ENCODE data around the gene SIMC1. TPM values are rescaled to one million over a fixed set of nuclear protein-coding genes. Genes with fewer than 3 reads are reported as not detected.

Gene SIMC1
- total RNA-seq, 1 experiment from 2014 or later = 17.9 TPM

DNA sequence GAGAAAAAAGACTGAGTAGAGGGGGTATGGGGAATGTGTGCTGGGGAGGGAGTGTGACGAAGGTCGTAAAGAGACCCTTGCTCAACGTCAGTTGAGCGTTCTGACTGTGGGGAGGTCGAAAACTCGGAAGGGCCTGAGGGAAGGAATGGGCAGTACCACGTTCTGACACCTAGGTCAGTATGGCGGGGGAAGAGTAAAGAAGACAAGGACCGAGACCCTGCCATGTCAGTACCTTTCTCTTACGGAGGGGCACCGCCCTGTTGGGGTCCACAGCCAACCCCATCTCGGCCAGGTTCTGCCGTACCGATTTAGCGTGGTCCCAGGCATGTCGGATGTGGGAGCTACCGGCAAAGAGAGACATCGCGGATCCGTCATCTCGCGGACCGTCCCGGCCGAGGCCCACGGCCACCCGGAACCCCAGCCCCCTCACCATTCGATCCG, 149.8 kb downstream of the SIMC1 start (continued):
- TF ChIP-seq, protein P1, sequence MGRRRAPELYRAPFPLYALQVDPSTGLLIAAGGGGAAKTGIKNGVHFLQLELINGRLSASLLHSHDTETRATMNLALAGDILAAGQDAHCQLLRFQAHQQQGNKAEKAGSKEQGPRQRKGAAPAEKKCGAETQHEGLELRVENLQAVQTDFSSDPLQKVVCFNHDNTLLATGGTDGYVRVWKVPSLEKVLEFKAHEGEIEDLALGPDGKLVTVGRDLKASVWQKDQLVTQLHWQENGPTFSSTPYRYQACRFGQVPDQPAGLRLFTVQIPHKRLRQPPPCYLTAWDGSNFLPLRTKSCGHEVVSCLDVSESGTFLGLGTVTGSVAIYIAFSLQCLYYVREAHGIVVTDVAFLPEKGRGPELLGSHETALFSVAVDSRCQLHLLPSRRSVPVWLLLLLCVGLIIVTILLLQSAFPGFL (CRISPR knock-in tag; IDR thresholded peaks at IDR 0.05; ENCODE audit: borderline replicate concordance) = 0 out of 2 replicates have a peak, but pooled peaks have one; percentile 43
- TF ChIP-seq PRDM15 (CRISPR knock-in tag; IDR thresholded peaks at IDR 0.05) (peak; percentile 91), FOXP4 (CRISPR knock-in tag; IDR thresholded peaks at IDR 0.05) (no peak)

DNA sequence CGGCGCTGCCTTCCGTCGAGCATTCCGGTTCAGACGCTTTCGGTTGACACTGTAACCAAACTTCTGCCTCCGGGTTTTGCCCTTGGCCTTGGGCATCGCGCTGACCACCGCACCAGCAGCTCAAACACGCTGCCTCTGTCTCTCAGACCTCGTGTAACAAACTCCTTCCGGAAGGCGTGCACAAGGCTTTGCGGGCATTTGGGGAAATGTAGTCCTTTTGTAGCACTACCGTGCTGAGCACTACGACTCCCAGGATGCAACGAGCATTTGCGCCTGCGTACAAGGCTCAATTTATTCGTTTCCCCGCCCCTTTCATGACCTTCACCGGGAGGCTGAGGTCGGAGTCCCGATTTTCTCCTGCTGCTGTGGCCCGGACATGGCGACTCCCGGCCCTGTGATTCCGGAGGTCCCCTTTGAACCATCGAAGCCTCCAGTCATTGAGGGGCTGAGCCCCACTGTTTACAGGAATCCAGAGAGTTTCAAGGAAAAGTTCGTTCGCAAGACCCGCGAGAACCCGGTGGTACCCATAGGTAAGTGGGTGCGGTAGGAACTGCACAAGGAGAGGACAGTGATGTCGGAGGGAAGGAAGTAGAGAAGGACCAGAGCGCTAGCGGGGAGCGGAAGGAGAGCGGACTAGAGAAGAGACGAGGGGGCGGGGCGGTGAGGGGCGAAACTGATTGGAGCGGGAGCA, 150.4 kb downstream of the SIMC1 start, which contains the start of the genes HIGD2A and NOP16:
HIGD2A (plus strand) TSS at position 308 of the 691 bp plus-strand sequence; CDS start at position 377, 69 bp downstream.
NOP16 (minus strand) TSS at position 155 of the 691 bp plus-strand sequence; CDS start at position 96, 59 bp downstream.
- ATAC-seq (peak; percentile 92), DNase-seq (ENCODE audit: low spot score) (peak; percentile 99)
- Mint-ChIP-seq H3K27ac (peak within 1 kb of the TSS; percentile 100), H3K36me3 (peaks cover 30% of the 10 kb centered on the region), H3K4me1 (peaks cover 19% of the 10 kb centered on the region), H3K9me3 (no peaks in the 10 kb centered on the region), H3K4me3 (peak within 1 kb of the TSS; percentile 99), H3K27me3 (ENCODE audit: low read depth) (no peaks in the 10 kb centered on the region; the same call in 1 of the 2 replicates)
- ChIA-PET POLR2A (interaction anchor here (0.8 to 2.0 kb wide), 2 partner anchors 148 to 154 kb away, joined by 3 to 5 read pairs; partner anchors contain the start of gene RNF44), CTCF (interaction anchor here (1.0 to 2.6 kb wide), 5 partner anchors 16 to 659 kb away, joined by 3 to 12 read pairs (median 8); partner anchors contain the start of genes CLTB, FAF2 and RNF44)
- TF ChIP-seq USF1 (CRISPR knock-in tag; IDR thresholded peaks at IDR 0.05) (0 out of 2 replicates have a peak, but pooled peaks have one; percentile 59), FOXP4 (CRISPR knock-in tag; IDR thresholded peaks at IDR 0.05) (peak; percentile 60; the same call in 1 of the 2 replicates), SP1 (CRISPR knock-in tag; conservative IDR thresholded peaks at IDR 0.05) (peak; percentile 85), E2F1 (CRISPR knock-in tag; IDR thresholded peaks at IDR 0.05) (no peak), CREB1 (CRISPR knock-in tag; IDR thresholded peaks at IDR 0.05) (no peak), JUN (CRISPR knock-in tag; IDR thresholded peaks at IDR 0.05) (no peak), ZNF416 (CRISPR knock-in tag; IDR thresholded peaks at IDR 0.05) (0 out of 2 replicates have a peak, but pooled peaks have one; percentile 9), GABPB1 (CRISPR knock-in tag; IDR thresholded peaks at IDR 0.05) (peak; percentile 74), MYBL2 (CRISPR knock-in tag; IDR thresholded peaks at IDR 0.05) (peak; percentile 66), FOXK1 (CRISPR knock-in tag; IDR thresholded peaks at IDR 0.05) (peak; percentile 75), KAT7 (CRISPR knock-in tag; IDR thresholded peaks at IDR 0.05; ENCODE audit: borderline replicate concordance) (peak; percentile 92; the same call in 1 of the 2 replicates), RELA (CRISPR knock-in tag; IDR thresholded peaks at IDR 0.05; ENCODE audit: borderline replicate concordance) (0 out of 2 replicates have a peak, but pooled peaks have one; percentile 66), HMGXB4 (CRISPR knock-in tag; IDR thresholded peaks at IDR 0.05) (0 out of 2 replicates have a peak, but pooled peaks have one; percentile 6), ZNF219 (CRISPR knock-in tag; IDR thresholded peaks at IDR 0.05; ENCODE audit: borderline replicate concordance) (no peak), EMX1 (CRISPR knock-in tag; IDR thresholded peaks at IDR 0.05) (0 out of 2 replicates have a peak, but pooled peaks have one; percentile 19), NFE2L1 (CRISPR knock-in tag; IDR thresholded peaks at IDR 0.05) (peak; percentile 63; the same call in 1 of the 2 replicates)
- TF ChIP-seq, protein P2, sequence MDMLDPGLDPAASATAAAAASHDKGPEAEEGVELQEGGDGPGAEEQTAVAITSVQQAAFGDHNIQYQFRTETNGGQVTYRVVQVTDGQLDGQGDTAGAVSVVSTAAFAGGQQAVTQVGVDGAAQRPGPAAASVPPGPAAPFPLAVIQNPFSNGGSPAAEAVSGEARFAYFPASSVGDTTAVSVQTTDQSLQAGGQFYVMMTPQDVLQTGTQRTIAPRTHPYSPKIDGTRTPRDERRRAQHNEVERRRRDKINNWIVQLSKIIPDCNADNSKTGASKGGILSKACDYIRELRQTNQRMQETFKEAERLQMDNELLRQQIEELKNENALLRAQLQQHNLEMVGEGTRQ (CRISPR knock-in tag; IDR thresholded peaks at IDR 0.05) = 0 out of 2 replicates have a peak, but pooled peaks have one; percentile 43
